PFSK-1 (cell line): Measurements from ENCODE around the gene PCBP3.

Experiments used
- POLR2AphosphoS5 ChIP-seq: IDR thresholded peaks from 2 replicates; pipeline ENCODE4 v1.6.1; 2012; ENCODE audit warnings: low read depth, mild to moderate bottlenecking, control low read depth, low read length, moderate library complexity
- SIN3A ChIP-seq: IDR thresholded peaks from 2 replicates; pipeline ENCODE4 v1.6.1; 2012; ENCODE audit warnings: mild to moderate bottlenecking, low read length, moderate library complexity, borderline replicate concordance; ENCODE audit not compliant: insufficient read depth
- TAF1 ChIP-seq: IDR thresholded peaks from 2 replicates; pipeline ENCODE4 v1.6.1; 2012; ENCODE audit warnings: low read length, control low read depth, borderline replicate concordance; ENCODE audit not compliant: insufficient read depth
- TF ChIP-seq, protein P1 (sequence below), 2 experiments: IDR thresholded peaks; 2 replicates each; pipeline versions ENCODE4 v1.6.1 to v1.8.0; 2011 to 2012; ENCODE audit warnings: low read depth in 2 of 2, low read length in 2 of 2, control low read depth in 1 of 2, inconsistent platforms in 1 of 2, mild to moderate bottlenecking in 1 of 2, moderate library complexity in 1 of 2; ENCODE audit not compliant: insufficient read depth in 1 of 2

DNA sequence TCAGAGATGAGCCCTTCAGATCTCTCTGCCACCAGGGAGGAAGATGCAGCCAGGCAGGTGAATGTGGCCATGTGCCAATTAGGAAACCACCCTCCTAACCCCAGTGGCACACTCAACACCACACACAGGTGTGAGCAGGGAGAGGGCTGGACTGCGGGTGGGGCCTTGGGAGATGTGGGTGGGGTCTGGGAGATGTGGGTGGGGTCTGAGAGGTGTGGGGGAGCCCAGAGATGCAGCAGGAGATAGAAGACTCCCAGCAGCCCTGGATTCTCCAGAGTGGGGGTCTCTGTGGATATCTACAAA lies 294.9 kb downstream of the PCBP3 start:
- TF ChIP-seq POLR2AphosphoS5 (no peak), TAF1 (no peak), SIN3A (no peak)
- TF ChIP-seq, protein P1, sequence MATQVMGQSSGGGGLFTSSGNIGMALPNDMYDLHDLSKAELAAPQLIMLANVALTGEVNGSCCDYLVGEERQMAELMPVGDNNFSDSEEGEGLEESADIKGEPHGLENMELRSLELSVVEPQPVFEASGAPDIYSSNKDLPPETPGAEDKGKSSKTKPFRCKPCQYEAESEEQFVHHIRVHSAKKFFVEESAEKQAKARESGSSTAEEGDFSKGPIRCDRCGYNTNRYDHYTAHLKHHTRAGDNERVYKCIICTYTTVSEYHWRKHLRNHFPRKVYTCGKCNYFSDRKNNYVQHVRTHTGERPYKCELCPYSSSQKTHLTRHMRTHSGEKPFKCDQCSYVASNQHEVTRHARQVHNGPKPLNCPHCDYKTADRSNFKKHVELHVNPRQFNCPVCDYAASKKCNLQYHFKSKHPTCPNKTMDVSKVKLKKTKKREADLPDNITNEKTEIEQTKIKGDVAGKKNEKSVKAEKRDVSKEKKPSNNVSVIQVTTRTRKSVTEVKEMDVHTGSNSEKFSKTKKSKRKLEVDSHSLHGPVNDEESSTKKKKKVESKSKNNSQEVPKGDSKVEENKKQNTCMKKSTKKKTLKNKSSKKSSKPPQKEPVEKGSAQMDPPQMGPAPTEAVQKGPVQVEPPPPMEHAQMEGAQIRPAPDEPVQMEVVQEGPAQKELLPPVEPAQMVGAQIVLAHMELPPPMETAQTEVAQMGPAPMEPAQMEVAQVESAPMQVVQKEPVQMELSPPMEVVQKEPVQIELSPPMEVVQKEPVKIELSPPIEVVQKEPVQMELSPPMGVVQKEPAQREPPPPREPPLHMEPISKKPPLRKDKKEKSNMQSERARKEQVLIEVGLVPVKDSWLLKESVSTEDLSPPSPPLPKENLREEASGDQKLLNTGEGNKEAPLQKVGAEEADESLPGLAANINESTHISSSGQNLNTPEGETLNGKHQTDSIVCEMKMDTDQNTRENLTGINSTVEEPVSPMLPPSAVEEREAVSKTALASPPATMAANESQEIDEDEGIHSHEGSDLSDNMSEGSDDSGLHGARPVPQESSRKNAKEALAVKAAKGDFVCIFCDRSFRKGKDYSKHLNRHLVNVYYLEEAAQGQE (IDR thresholded peaks at IDR 0.05; ENCODE audit: insufficient read depth in 1 of 2, low read depth in 2 of 2, low read length in 2 of 2) = no peak
